Measurements from ENCODE around the gene SHOC2.
A peak's percentile ranks its signal among the peaks of the same experiment; 100 is the strongest.
"Not testable (repeated sequence)": the region's sequence is repeated elsewhere in the genome, so short reads cannot be mapped to it uniquely, and the experiment has no call there.

Gene SHOC2

DNA sequence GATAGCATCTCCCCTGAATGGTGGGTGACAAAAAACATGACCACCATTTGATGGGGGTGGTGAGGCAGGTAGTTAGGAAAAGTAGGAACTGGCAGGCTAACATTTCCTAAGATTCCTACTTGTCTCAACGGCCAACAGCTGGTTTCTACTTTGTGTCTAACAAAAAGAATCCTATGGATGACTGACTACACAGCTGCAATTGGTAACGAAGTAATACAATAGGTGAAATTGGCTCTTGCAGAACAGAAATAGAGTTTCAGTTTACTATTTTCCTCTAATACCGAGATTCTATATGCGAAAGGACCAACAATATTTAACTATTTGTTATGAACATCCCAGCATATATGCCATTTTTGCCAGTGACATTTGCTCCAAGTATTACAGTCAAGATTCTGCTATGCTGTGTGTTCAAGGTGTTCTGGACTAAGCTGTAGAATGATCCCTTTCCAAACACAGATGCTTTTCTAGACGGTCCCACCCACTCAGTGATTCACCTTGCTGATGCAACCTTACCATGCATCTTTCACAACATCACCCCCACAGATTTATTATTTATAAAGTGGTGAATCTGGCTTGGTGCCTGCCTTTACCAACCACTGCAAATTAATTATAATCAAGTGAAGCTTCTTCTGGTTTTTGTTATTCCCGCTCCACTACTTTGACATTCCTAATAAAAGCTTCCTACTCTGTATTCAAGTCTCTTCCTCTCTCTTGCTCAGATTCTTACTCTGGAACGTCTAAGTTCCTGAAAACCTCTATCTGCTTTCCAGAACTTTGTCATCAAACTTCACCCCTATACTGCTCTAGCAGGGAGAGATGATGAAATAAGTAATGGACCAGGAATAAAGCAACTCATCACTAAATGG is 17.2 kb upstream of the SHOC2 start:
- no peak for DNase-seq

DNA sequence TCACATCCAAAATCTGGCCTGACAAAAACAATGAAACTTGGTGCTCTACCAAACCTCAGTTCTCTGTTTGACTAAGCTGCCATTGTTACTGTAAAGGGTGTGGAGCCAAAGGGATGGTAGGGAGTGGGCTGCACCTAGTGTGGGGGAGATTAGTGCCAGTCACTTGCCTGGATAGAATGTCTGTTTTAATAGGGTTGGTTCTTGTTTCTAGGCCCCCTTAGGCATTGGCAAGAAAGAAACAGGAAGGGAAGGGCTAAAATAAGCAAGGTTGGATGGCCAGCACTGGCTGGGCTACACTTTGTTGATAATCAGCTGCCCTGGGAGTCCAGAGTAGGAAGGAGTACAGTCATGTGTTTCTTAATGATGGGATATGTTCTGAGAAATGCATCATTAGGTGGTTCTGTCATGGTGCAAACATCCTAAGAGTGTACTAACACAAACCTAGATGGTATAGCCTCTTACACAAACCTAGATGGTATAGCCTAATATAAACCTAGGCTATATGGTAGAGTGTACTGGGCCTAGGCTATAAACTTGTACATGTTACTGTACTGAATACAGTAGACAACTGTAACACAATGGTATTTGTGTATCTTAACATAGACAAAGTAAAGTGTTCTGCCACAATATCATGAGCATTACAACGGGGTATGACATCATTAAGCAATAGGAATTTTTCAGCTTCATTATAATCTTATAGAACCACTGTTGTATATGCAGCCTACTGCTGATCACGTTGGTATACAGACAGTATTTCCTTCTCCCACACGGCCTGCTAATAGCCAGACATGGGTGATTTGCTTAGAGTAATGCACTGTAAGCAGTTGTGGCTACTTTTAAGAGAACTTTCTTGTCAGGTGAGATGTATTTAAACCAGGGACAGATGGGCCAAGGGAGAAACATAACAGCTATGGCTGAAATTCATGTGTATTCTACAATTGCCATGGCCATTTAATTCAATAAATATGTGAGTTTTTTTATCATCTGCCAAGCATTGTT is 15.8 kb upstream of the SHOC2 start:
- DNase-seq, result no peak

DNA sequence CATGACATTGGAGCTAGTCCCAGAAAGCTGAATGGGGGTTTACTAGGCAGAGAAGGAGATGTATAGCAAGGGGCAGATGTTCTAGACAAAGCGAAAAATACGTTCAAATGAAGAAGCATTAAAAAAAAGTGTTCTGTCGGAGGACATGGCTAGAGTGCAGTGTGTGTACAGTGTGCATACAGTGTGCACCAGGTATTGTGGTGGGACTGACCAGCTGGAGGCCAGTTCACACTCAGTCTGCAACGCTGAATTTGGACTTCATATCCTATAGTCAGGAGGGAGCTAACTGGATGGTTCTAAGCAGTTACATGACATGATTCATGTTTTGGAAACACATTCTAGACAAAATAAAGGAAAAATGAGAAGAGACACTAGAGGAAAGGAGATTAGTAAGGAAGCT is 9.3 kb upstream of the SHOC2 start:
- DNase-seq, result no peak

DNA sequence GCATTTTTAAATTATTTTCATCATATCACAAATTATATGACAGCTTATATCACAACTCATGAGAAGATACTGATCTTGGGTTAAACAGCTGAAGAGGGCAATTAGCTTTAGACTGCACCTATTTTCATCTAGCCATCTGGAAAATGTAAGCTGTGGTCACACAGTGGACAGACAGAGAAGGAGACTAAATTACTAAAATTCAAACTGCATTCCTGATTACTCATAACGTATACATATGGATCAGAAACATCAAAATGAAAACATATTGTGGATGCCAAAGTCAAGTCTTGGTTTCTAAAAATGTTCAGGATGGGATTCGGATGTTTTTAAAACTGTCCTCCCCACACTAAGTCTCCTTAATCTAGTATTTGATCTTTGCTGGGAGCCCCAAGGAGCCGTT is 7.0 kb upstream of the SHOC2 start:
- no peak for DNase-seq

DNA sequence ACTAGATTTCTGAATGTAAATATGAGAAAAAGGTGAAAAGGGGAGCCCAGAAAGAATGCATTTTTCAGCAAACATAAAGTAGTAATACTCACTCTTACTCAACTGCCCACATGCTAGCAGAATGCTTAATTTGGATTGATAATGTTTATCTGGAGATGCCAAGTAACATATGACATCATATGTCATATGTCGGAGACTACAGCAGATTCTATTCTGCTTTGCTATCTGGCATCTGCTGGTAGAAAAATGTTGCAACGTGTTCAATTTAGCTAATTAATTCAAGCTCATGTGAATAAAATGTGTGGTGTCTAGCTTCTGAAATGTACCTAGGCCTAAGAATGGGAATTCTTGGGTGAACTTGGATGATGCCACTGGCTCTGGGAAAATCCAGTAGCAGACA is 5.0 kb upstream of the SHOC2 start:
- DNase-seq, result no peak

DNA sequence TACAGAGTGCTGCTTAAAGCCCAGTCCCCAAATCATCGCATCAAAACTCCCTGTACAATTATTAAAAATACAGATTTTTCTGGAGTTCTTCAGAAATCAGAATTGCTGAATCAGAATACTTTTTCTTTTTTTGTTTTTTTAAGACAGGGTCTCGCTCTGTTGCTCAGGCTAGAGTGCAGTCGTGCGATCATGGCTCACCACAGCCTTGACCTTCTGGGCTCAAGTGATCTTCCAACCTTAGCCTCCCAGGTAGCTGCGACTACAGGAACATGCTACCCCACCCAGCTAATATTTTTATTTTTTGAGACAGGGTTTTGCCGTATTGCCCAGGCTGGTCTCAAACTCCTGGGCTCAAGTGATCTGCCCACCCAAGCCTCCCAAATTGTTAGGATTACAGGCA is 4.4 kb upstream of the SHOC2 start:
- no peak for DNase-seq

DNA sequence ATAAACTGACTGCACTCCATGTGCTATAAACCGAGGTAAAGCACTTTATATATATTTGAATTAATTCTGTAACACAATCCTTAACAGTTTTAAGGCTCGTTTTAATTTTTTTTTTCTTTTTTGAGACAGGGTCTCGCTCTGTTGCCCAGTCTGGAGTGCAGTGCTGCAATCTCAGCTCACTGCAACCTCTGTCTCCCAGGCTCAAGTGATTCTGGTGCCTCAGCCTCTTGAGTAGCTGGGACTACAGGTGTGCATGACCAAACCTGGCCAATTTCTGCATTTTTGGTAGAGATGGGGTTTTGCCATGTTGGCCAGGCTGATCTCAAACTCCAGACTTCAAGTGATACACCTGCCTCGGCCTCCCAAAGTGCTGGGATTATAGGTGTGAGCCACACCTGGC is 3.8 kb upstream of the SHOC2 start:
- DNase-seq, result not testable (repeated sequence)

DNA sequence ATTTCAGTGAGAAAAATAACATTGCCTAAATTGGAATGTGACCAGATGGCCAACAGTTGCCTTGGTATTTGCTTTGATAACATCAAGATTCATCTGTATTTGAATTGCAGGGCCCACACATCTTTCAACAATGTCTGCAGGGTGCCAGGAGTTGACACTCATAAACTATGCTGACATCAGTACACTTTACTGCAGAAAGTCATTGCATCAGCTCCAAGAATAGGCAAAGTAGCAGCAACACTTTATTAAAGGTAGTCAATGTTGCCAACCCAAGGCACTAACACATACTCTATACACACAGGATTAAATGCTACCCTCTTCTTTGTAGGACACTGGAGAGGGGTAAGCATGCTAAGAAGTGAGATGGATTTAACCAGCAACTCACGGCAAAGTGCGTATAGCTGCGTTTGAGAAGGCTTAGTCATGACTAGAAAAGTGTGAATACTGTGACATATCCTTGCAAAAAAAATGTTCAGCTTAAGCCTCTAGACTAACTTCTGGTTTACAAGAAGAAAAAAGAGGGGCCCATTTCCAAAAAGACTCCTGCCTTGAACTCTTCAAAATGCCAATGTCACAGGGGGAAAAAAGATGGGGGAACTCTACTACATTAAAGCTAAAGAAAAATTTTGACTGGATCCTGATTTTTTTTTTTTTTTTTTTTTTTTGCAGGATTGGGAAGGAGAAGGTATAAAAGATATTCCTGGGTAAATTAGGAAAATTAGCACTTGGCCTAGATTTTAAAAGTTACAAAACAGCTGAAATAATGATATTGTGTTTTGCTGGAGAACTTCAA is 2.7 kb upstream of the SHOC2 start:
- DNase-seq, result no peak

DNA sequence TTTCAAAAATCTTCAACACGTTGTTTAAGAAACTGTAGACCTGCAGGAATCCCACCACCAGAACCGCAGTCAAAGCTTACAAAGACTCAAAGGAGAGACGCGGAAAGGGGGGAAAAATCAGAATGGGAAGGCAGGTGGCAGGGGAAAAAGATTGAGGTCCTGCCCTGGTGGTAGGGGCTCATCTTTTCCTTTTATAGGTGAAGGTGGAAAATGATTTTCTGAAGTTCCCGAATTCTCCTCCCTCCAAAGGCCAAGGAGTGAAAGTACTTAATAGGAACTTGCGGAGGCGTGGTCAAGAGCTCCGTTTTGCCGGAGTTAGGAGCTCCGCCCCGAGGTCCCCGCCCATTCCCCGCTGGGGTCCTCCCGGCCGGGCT is 1.1 kb upstream of the SHOC2 start:
- peak; percentile 70 for DNase-seq

DNA sequence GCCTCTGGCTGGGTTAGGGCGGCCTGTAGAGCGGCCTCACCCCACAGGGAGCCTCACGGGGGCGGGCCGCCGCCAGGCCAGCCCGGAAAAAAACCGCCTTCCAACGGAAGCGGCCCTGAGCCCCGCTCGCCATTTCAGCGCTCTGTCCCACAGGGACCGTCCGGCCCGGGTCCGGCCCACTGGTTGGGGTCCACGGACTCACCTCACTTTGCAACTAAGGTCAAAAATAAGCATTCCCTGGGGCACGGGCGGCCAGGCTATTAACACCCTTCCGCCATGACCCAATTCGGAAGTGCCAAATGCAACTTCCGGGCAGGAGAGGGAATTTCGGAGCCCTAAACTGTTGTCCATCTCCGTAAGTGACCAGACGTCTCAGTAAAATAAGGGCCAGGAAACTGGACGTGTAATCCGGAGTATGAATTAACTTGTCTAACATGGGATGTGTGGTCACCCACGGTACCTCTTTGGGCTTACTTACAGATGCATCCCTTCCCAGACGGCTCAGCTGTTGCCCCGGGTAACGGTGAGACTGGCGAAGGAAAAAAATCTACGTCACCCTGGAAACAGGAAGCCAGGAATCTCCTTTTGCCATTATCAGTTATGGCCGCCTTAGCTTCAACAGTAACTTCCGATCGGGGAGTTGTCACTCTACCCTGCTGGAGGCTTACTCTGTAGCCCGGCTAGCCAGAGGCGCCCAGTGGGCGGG is 608 bp upstream of the SHOC2 start, which contains the start of gene BBIP1:
Gene BBIP1 (minus strand): TSS at position 538 of the 706 bp plus-strand sequence. CDS start 1,023 bp downstream, outside the sequence.
- no peak for DNase-seq

DNA sequence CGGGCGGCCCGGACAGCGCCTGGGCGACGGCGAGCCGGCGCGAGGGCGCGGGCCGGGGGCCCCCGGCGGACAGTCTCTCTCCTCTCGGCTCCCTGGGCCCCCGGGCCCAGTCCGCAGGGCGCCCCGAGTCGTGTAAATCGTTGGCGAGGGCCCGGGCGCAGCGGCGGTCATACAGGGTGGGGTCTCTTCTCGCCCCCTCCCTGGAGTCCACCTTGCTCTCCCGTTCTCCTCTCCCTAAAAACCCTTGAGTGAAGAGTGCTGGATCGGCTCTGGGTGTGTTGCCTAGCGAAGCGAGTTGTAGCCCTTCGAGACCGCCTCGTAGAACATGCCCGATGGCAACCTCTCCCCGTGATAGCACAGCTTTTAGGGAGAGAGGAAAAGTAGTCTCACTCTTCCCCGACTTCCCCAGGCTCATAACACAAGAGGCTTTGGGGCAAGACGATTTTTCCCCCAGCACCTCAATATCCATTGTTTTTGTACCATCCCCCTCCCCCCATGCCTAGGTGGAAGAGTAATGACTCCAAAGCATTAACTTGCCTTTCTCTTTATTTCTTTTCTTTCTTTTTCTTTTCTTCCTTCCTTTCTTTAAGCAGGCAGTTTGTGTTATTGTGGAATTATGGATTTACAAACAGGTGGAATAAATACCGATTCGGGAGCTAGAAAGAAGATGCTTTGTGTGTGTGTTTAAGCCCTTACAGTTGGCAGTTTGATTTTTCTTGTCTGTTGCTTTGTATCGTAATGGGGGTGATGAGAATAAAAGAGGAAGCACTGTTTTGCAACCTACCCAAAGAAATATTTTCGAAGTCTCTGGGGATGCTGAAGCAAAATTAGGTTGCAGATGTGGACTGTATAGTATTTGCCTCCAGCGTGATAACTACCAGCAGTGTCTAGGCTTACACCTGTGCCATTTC is 822 bp downstream of the SHOC2 start:
- no peak for DNase-seq

DNA sequence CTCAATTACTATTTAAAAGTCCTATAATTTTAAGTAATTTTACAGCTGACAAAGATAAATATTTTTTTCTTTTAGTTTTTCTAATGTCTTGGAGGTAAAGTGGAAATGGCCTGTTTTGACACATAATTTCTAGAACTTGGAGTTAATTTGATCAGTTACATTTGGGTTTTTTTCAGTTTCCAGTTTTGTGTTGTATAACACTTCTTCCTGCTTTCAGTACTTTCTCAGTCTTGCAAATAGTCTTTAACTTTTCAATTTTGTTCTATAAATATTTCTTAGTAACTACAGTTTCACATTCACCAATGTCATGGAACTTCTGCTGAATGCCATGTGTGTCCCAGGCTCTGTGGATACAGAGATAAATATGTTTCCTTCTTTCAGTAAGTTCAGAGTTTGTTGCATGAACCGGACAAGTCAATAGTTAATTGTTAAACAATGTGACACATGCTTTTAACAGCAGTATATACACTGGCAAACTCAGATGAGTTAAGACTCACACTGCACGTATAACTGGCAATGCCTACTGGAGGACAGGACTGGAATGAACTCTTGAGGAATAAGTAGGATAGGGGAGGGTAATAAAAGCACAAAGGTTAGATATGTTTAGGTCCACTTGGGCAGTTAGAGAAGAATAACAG is 4.6 kb downstream of the SHOC2 start:
- no peak for DNase-seq

DNA sequence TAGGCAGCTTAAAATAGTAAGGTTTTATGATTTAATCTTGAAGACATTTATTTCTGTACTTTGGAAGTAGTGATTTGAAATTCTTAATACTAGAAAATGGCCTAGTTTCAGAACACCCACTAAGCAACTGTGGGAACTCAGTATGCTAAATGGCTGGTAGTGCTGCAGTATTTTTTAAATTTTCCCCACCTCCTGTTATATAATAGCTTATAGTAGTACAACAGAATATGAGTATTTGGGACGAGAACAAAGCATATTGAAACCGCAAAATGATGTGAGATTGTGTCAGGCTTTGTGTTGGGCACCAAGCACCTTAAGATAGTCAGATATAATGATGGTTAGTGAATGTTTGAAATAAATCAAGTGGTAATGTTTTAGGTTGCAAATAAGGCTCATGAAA is 8.1 kb downstream of the SHOC2 start:
- DNase-seq, result no peak

DNA sequence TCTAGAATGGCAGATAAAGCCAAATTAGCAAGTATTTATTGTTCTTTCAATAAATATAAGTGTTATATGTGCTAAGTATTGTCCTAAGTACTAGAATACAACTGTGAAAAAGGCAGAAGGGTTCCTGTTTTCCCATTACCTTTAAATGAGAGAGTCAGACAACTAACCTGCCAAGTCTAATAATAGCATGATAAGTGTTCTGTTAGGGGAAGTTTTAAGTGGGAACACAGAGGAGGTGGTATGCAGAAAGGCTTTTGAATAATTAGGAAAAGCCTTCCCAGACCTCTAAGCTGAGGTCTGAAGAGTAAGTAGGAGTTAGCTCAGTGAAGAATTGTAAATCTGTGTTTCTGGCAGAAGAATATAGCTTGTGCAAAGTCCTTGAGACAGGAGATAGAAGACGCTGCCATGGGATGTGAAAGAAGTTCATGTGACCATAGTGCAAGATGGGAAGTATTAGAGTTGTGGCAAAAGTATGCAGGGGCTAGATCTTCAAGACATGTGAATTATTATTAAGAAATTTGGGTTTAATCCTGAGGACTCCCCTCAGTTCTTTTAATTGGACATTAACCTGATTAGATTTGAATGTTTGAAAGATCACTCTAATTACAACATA is 12.5 kb downstream of the SHOC2 start:
- DNase-seq, result no peak

DNA sequence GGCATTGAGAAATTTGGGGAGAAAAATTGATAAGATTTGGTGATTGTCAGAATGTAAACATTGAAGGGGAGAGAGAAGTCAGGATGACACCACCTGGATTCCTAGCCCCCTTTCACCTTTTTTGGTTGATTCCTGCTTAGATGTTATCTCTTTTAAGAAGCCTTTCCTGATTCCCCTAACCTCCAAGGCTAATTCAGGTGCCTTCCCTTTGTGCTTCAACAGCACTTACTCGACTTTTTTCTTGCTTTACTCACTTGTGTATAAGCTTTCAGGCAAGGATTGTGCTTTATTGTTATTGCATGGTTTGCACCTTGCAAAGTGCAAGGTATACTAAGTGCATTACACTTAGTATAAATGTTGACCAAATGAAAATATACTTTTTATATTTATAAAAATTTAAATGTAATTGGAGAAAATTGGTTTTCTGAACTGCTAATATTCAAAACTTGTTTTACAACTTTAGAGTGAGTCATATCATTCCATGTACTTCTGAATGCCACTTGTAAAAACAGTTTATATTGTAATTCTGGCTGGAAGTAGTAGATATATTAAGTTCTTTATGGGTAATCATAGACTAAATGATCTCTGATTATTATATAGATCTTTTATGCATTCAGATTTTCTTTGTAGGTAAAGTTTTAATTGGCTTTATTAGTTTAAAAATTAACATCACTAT is 13.2 kb downstream of the SHOC2 start:
- no peak for DNase-seq

DNA sequence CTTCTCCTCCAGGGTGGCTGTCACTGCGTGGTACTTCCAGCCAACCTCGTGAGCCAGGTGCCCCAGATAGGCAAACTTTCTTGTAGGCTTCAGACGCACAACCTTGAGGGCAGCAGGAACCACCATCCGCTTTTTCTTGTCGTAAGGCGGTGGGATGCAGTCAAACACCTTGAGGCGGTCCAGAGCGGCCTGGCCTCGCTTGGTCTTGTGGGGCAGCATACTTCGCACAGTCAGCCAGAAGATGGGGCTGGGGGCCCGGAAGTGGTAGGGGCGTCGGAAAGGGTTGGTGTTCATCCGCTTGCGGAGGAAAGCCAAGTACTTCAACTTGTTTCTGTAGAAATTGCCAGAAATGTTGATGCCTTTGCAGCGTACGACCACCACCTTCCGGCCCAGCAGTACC is 17.4 kb downstream of the SHOC2 start:
- no peak for DNase-seq

DNA sequence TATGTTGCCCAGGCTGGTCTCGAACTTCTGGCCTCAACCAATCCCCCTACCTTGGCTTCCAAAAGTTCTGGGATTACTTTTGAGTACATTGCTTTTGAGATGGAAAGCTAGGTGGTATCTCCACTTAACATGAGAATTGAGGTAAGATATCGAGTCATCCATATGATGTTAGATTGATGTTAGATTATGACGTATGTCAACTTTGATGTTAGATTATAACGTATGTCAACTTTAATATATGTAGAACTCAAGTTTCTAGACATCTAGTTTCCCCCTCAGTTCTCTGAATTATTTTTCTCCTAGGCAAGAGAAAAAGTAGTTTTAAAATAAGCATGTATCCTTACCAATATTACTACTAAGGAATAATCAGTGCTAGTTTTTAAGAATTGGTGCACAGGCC is 20.0 kb downstream of the SHOC2 start:
- no peak for DNase-seq

DNA sequence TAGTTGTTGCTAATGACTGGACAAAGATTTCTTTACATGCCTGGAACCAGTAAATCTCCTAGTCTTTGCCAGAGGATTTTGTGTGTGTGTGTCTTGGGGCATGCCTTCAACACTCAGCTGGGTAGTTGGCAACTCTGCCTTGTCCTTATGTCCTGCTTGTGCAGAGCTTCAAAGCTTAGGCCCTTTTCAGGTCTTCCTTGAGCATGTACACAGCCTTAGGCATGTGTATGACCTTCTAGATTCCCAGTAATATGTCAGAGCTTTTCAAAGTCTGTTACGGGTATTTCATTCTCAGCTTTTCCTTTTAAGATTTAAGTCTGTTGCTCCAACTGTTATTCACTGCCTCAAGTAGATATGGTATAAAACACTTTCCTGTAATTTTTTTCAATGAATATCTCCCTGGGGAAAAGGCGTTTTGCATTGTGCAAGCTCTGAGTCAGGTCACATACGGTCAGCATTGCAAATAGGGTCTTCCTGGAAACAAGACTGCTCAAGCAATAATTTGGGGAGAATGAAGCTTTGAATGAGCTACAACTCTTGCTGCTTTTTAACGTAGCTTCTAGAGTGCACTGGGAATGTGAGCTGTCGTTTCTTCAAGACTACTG is 25.5 kb downstream of the SHOC2 start:
- DNase-seq, result no peak

DNA sequence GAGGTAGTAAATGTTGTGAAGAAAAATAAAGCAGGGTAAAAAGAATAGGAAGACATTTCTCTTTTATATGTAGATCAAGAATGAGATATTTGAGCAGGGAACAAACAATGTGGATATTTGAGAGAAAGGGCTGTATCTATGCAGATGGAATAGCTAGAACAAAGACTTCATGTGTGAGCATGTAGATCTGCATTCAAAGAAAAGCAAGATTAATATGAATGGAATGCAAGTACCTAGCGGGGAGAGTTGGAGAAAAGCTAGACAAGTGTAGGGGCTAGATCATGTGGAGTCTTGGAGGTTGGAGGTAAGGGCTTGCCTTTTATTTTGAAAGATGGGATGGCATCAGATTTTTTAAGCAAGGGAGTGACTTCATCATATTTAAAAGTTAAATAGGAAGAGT is 27.1 kb downstream of the SHOC2 start:
- DNase-seq, result no peak
